TTC549 (cell line): ENCODE data around the gene ANKRD49.
A peak's percentile ranks its signal among the peaks of the same experiment; 100 is the strongest.
"Not testable (repeated sequence)": the region's sequence is repeated elsewhere in the genome, so short reads cannot be mapped to it uniquely, and the experiment has no call there.

ENCODE experiments used
- FAIRE-seq: peaks from 2 replicates; lab custom pipeline; 2012; peaks lifted over from hg19 to GRCh38; lab: Jason Lieb, UNC

ANKRD49 gene, protein sequence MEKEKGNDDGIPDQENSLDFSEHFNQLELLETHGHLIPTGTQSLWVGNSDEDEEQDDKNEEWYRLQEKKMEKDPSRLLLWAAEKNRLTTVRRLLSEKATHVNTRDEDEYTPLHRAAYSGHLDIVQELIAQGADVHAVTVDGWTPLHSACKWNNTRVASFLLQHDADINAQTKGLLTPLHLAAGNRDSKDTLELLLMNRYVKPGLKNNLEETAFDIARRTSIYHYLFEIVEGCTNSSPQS

DNA sequence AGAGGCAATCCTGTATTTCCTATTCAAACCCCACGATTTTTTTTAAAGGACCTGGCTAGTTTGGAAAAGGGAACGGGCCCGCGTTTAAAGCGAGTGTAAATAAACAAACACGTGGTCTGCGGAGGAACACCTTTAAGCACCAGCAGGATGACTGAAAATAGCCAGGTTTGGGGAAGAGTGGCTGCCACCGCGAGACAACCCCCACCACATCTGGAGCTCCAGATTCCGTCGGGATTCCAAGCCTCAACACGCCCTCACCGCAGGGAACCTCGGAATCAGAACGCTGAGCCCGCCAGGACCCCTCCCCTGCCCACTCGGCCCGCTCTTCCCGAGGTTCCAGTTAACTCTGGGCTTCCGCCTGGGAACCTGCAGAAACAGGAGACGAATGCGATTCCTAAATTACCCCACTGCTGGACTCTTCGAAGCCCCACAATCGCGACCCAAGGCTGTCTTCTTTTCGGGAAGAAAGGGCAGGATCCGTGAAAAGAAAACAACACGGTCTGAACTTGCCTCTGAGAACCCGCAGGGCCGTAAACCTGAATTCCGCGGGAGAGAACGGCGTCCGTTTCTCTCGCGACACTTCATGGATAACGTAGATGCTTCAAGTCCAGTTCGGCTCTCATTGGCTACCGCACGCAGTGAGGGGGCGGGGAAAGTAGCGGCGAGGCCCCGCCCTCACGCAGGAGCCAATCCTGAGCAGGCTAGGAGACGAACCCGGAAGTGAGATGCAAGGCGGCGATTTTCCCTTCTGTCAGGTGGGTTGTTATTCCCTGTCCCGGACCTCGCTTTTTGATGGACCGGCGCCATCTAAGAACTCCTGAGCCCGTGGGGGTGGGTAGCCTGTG lies at the start of gene ANKRD49, which contains the start of gene MRE11:
TSS of gene ANKRD49 (plus strand) at position 704 of the 845 bp plus-strand sequence. CDS start 2,710 bp downstream, outside the sequence.
TSS of gene MRE11 (minus strand) at position 564 of the 845 bp plus-strand sequence. CDS start 1,043 bp downstream, outside the sequence.
- peak; percentile 93 for FAIRE-seq

DNA sequence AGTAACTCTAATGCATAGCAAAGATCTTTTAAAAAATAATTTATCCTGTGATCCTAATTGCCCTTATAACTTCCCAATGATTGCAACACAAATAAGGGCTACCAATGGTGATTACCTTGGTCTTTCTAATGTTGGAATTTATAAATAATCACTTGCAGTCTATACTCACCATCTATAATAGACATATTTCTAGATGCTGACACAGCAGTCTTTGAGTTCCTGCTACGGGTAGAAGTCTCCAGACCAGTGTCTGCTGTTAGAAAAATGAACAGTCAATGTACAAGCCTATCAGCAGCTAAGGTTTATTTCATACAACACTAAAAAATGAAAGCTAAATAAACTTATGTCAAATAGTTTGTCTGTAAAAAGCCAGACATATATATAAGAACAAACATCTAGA lies 48.1 kb upstream of the ANKRD49 start:
- FAIRE-seq = no peak

DNA sequence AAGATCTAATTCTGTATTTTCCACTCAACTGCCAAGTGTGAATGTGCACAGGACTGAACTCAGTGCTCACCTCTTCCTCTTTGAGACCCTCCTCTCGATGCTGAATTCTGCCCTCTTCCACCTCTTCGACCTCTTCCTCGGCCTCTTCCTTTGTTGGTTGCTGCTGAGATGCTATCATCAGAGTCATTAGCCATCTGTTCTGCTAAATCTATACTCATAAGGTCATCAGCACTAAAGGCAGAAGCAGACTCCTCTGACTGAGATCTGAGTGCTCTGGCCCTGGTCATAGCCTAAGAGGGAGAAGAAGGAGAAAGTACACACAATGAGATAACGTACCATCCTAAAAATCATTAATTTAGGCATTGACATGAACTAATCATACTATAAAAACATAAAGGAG lies 46.6 kb upstream of the ANKRD49 start:
- FAIRE-seq = no peak

- no peak for FAIRE-seq
Observed at GRCh38 chr11:94449029-94449428, 44.8 kb upstream of the ANKRD49 start.

DNA sequence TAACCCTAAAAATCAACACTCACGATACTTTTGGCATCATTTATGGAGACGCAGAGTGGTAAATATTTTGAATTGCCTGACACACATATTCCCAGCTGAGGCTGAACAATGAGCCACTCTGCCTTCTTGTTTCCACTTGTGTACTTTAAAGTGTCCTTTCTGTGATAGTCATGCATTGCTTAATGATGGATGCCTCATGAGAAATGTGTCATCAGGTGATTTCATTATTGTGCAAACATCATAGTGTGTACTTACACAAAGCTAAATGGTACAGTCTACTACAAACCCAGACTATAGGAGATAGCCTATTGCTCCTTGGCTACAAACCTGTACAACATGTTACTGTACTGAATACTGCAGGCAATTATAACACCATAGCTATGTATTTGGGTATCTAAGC lies 44.3 kb upstream of the ANKRD49 start:
- no peak for FAIRE-seq

DNA sequence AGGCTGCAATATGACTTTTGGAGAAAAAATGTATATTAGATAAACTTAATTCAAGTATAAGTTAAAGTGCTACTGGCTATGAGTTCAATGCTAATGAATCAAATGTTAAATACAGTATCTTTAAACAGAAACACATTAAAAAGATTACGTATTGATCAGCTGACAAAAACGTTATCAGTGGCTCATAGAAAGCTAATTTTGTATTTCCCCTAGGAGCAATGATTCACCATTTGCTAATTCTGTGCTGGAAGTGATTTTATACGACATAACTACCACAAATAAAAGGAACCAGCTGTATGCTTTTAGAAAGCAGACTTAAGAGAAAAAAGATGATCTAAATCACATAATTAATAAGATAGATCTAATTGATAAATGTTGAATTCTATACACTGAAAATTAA lies 43.7 kb upstream of the ANKRD49 start:
- FAIRE-seq = no peak

DNA sequence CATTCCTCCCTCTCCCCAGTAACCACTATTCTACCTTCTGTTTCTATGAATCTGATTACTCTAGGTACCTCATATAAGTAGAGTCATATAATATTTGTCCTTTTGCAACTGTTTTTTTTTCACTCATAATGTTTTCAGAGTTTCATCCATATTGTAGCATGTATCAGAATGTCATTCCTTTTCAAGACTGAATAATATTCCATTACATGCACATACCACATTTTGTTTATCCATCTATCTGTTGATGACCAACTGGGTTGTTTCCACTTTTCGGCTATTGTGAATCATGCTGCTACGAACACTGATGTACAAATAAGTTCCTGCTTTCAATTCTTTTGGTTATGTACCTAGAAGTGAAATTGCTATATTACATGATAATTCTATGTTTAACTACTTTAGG lies 40.8 kb upstream of the ANKRD49 start:
- no peak for FAIRE-seq

GRCh38 chr11:94454301-94454700 lies 39.5 kb upstream of the ANKRD49 start:
- FAIRE-seq = no peak

DNA sequence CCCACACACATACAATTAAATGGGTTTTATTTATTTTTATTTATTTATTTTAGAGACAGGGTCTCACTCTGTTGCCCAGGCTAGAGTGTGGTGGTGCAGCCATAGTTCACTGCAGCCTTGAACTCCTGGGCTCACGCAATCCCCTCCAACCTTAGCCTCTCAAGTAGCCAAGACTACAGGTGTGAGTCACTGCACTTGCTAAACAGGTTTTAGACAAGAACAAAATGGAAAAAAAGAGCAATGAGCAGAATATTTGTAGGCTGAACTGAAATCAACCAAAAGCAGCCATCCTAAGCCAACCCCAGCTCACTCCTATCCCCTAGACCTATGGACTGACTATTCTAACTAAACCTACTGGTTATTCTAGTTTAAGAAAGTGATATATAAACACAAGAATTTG lies 37.9 kb upstream of the ANKRD49 start:
- no peak for FAIRE-seq

GRCh38 chr11:94457118-94458029 lies 36.4 kb upstream of the ANKRD49 start:
- no peak for FAIRE-seq

DNA sequence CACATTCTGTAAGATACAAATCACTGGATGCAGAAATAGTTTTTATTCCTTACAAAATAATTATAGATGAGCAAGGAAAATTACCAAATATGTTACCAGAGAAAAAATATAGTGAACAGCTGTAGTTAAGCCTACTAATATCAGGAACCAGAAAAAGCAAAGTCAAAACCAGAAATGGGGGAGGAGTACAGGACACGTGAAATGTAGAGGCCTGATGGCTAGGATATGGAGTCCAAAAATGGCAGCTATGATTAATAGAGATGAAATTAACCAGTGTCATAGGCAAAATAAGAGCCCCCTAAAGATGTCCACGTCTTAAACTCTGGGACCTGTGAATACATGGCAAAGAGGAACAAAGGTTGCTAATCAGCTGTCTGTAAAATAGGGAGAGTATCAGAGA lies 34.2 kb upstream of the ANKRD49 start:
- no peak for FAIRE-seq

DNA sequence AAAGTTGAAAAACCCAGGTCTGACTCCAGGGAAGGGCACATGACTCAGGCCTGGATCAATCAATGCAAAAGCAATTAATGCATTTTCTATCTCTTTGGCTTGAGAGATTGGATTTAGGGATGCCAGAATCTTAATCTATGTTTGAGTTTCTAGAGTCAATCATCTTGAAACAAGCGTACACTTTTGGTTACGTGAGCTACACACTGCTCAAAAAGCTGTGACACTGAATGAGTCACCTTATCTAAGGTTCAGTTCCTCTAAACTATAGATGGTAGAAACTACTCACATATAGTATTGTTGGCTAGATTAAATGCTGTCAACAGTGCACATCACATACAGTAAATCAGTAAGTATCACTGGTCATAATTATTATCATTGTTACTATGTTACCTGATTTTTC lies 24.4 kb upstream of the ANKRD49 start:
- FAIRE-seq = no peak

DNA sequence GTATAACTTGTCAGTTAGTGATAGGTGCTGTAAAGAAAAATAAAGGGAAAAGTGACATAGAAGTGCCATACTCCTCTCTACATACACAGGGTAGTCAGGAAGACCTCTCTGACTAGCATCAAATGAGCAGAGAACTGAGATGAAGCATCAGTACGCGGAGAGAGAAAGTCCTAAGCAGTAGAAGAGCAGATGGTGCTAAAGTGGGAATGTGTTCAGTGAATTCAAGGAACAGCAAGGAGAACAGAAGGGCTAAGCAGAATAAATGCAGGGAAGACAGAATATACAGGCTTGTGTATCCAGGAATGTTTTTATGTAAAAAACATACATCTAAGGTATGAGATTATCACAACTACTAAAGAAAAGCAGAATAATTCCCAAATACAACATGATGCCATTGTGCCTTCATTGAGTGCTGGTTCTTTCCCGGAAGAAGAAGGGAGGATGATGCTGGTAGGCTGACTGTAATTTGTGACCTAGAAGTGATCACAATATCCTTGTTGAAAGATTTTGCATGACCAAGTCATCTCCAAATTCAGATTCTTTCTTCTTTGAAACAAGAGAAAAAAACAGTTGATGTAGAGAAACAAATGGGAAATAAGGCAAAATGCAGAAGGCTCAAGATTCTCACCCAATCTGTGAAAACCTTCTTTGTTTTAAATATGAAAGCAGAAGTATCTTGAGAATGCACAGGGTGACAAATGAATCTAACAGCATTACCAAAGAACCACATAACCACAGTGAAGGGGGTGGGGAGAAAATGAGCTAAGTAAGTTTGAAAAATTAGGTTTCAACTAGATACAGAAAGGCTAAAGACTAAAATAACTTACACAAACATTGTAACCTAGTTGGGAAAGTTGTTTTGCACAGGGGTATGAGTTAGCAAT lies 20.6 kb upstream of the ANKRD49 start:
- FAIRE-seq = no peak

- no peak for FAIRE-seq
Observed at GRCh38 chr11:94477624-94478023, 16.2 kb upstream of the ANKRD49 start.

GRCh38 chr11:94481342-94481741 lies 12.4 kb upstream of the ANKRD49 start:
- no peak for FAIRE-seq

DNA sequence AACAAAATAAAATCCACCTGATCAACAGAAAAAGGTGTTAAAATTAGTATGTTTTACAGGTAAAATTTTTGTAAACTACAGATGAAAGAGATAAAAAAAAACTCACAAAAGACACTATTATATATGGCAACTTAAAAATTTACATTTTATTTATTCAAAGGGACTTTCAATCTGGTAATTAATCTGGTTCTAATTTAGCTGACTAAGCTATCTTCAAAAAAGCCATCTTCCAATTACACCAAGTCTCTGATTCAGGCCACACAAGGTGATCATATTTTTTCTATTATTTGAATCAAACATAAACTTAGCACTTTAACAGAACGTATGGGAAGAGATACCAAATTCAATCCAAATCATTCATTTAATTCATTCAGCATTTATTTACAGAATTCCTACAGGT lies 7.7 kb upstream of the ANKRD49 start:
- no peak for FAIRE-seq

GRCh38 chr11:94494126-94494680 lies 419 bp downstream of the ANKRD49 start:
- no peak for FAIRE-seq

GRCh38 chr11:94500181-94500580 lies 6.4 kb downstream of the ANKRD49 start:
- no peak for FAIRE-seq

DNA sequence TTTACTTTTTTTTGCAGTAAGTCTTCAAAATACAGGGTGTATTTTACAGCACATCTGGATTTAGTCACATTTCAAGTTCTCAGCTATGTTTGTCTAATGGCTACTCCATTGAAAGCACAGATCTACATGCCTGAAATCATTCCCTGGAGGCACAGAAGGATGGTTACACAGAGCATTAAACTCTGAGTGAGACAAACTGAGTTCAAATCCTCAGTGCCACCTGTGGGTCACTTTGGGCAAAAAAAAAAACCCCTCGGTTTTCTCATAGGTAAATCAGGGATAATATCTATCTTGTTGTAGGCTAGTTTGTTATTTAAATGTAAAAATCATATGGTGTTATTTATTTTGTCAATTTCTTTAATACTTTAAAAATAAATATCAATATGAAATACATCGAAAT lies 7.7 kb downstream of the ANKRD49 start:
- FAIRE-seq = no peak

DNA sequence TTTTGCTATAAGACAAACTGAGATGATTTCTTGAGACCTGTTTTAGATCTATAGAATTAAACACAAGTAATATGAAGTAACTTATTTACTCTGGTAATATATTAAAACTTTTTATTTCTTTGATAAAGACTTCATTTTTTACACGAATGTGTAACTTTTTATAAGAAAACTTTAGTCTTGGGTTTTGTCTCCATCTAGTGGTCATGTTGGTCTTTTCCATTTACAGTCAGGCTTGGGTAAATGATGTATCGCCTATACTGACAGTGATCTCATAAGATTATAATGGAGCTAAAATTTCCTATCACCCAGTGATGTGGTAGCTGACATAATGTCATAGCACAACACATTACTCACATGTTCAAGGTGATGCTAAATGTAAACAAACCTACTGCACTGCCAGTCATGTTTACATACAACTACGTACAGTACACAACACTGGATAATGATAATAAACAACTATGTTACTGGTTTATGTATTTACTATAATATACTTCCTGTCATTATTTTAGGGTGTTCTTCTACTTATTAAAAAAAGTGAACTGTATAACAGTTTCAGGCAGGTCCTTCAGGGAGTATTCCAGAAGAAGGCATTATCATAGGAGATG lies 11.0 kb downstream of the ANKRD49 start:
- peak; percentile 89 for FAIRE-seq

GRCh38 chr11:94506513-94506912 lies 12.7 kb downstream of the ANKRD49 start:
- not testable (repeated sequence) for FAIRE-seq
